Tibial artery (tissue), 4 donors: ENCODE results near the gene ETV2.

Source experiments
- DNase-seq, 2 donors: peaks; one replicate each; pipeline ENCODE4 v3.0.0-alpha.2; 2019
- H3K27ac ChIP-seq, 2 donors: fragments of 200-600 bp; sonication (generic) in 1 of 2; 1 replicate in 1 of 2; 2 replicates in 1 of 2; pipeline ENCODE4 v1.5.1; 2018 to 2019; ENCODE audit warnings: mild to moderate bottlenecking in 1 of 2
- H3K27me3 ChIP-seq, 2 donors: fragments of 200-600 bp; sonication (generic) in 1 of 2; one replicate each; pipeline versions ENCODE4 v1.5.1 to v1.6.0; 2016 to 2019
- H3K36me3 ChIP-seq, 3 donors: fragments of 200-600 bp; sonication (generic) in 2 of 3; one replicate each; pipeline ENCODE4 v1.5.1; 2016 to 2019; ENCODE audit warnings: mild to moderate bottlenecking in 2 of 3
- H3K4me1 ChIP-seq, 4 donors: fragments of 200-600 bp; sonication (generic) in 2 of 4; 1 replicate in 3 of 4; 2 replicates in 1 of 4; pipeline ENCODE4 v1.5.1; 2016 to 2019
- H3K4me3 ChIP-seq, 2 donors: fragments of 200-600 bp; sonication (generic) in 1 of 2; 1 replicate in 1 of 2; 2 replicates in 1 of 2; pipeline ENCODE4 v1.5.1; 2018 to 2019; ENCODE audit warnings: mild to moderate bottlenecking in 2 of 2
- H3K9me3 ChIP-seq, 3 donors: fragments of 200-600 bp; sonication (generic) in 1 of 3; one replicate each; pipeline ENCODE4 v1.5.1; 2016 to 2019
- CTCF ChIP-seq, 2 experiments: fragments of 200-600 bp in 1 of 2; fragments of 450-650 bp in 1 of 2; IDR thresholded peaks; one replicate each; pipeline ENCODE4 v1.5.1; 2017 to 2019; ENCODE audit warnings: antibody characterized with exemption in 2 of 2, mild to moderate bottlenecking in 1 of 2, moderate library complexity in 1 of 2
- intact Hi-C: fragments of 100-400 bp; cut with DNase I; formaldehyde crosslinking; loops from one replicate; pipeline ENCODE4 v1.15.0; 2023; ENCODE audit warnings: low total_unique reads

ETV2 gene

GRCh38 chr19:35669974-35670373 is 28.4 kb downstream of the ETV2 start:
- DNase-seq, result no peak
- intact Hi-C loops, result no loop called here
- H3K27me3 ChIP-seq, result peaks cover 0 to 28% of the 10 kb centered on the region in 2 donors

GRCh38 chr19:35670686-35671085 is 29.1 kb downstream of the ETV2 start:
- Histone ChIP-seq H3K4me1 (peaks cover 0 to 7% (median 3%) of the 10 kb centered on the region in 4 donors), H3K27ac (no peak overlapping the region), H3K27me3 (peaks cover 0 to 29% of the 10 kb centered on the region in 2 donors), H3K9me3 (no peaks in the 10 kb centered on the region), H3K36me3 (peaks cover 0 to 1% (median 0%) of the 10 kb centered on the region in 3 donors), H3K4me3 (no peak overlapping the region)
- intact Hi-C loops, result no loop called here
- DNase-seq, result no peak
- TF ChIP-seq CTCF (IDR thresholded peaks at IDR 0.05), result no peak

More at GRCh38 chr19:35669974-35670373, 28.4 kb downstream of the ETV2 start:
- Histone ChIP-seq H3K4me1 (peaks cover 0 to 7% (median 3%) of the 10 kb centered on the region in 4 donors), H3K36me3 (peaks cover 0 to 8% (median 0%) of the 10 kb centered on the region in 3 donors), H3K4me3 (no peak overlapping the region), H3K9me3 (no peaks in the 10 kb centered on the region), H3K27ac (no peak overlapping the region)
- TF ChIP-seq CTCF (IDR thresholded peaks at IDR 0.05), result no peak

DNA sequence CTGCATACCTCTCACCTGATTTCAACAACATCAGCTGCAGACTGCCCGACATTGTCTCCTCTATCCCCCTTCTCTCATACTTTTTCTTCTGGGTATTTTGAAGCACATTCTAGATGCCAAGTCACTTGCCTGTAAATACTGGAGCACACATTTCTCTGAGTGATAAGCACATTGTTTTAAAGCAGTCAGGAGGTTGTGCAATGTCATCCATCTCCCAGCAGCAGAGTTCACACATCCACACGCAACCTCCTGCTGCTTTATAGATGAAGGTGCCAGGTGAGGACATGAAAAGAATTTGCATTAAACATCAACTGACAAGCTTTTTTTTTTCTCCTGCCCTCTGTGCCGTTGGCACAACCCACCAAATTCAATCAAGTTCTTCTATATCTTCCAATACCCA is 30.3 kb downstream of the ETV2 start:
- Histone ChIP-seq H3K27ac (no peak overlapping the region), H3K36me3 (no peaks in the 10 kb centered on the region), H3K4me3 (no peak overlapping the region), H3K4me1 (peaks cover 0 to 7% (median 3%) of the 10 kb centered on the region in 4 donors), H3K27me3 (peaks cover 0 to 39% of the 10 kb centered on the region in 2 donors), H3K9me3 (no peaks in the 10 kb centered on the region)
- TF ChIP-seq CTCF (IDR thresholded peaks at IDR 0.05), result no peak
- no peak for DNase-seq
- intact Hi-C loops, result no loop called here

GRCh38 chr19:35673121-35673804 is 31.7 kb downstream of the ETV2 start:
- no peak for DNase-seq
- Histone ChIP-seq H3K27me3 (peaks cover 0 to 47% of the 10 kb centered on the region in 2 donors), H3K36me3 (no peaks in the 10 kb centered on the region), H3K9me3 (no peaks in the 10 kb centered on the region), H3K4me1 (peaks cover 0 to 7% (median 3%) of the 10 kb centered on the region in 4 donors), H3K4me3 (peak overlapping the region in 1 of 2 donors; percentile 20), H3K27ac (no peak overlapping the region)
- intact Hi-C loops, result no loop called here
- no peak for TF ChIP-seq CTCF (IDR thresholded peaks at IDR 0.05)

GRCh38 chr19:35675589-35676140 is 34.1 kb downstream of the ETV2 start:
- TF ChIP-seq CTCF (IDR thresholded peaks at IDR 0.05), result no peak
- H3K4me1 ChIP-seq, result peaks cover 0 to 7% (median 3%) of the 10 kb centered on the region in 4 donors
- intact Hi-C loops, result no loop called here
- H3K36me3 ChIP-seq, result no peaks in the 10 kb centered on the region
- no peak overlapping the region for H3K4me3 ChIP-seq
- no peak overlapping the region for H3K27ac ChIP-seq
- DNase-seq, result no peak
- no peaks in the 10 kb centered on the region for H3K9me3 ChIP-seq
- peaks cover 0 to 47% of the 10 kb centered on the region in 2 donors for H3K27me3 ChIP-seq
